Endothelial cell of umbilical vein (primary cell): Measurements from ENCODE around the gene VASH2. TPM values are rescaled to one million over a fixed set of nuclear protein-coding genes. Genes with fewer than 3 reads are reported as not detected.

ENCODE experiments used
- BruUV-seq: library from RNA; stranded (reverse); fragments of 400-500 nt; replicated peaks from 2 replicates; lab custom pipeline; 2021; lab: Mats Ljungman, UMichigan
- CTCF ChIA-PET: fragments of 300-600, 350-600 bp; sonication (Branson Sonifier 250); formaldehyde crosslinking; loops from one replicate; lab custom pipeline; 2021; ENCODE audit warnings: antibody characterized with exemption, inconsistent platforms; lab: Charles Lee
- POLR2A ChIA-PET: fragments of 300-600, 350-600 bp; sonication (Branson Sonifier 250); formaldehyde crosslinking; loops from one replicate; lab custom pipeline; 2021; ENCODE audit warnings: antibody characterized with exemption, inconsistent platforms; lab: Charles Lee
- DNase-seq: peaks from one replicate; pipeline ENCODE4 v3.0.0-alpha.2; 2011; ENCODE audit warnings: low read depth, low spot score
- FAIRE-seq: peaks from 2 replicates; lab custom pipeline; 2011; peaks lifted over from hg19 to GRCh38; lab: Jason Lieb, UNC
- H2AFZ ChIP-seq: 2 replicates; pipeline ENCODE4 v1.6.0; 2012; ENCODE audit warnings: low read depth, low read length, control low read depth, inconsistent platforms
- H3K27ac ChIP-seq: 2 replicates; pipeline ENCODE4 v1.5.1; 2011; ENCODE audit warnings: low read depth, mild to moderate bottlenecking, control low read depth, low read length, moderate library complexity; ENCODE audit not compliant: insufficient read depth
- H3K27me3 ChIP-seq, 2 experiments: 2 replicates each; pipeline versions ENCODE4 v1.6.0 to v1.6.1; 2011; ENCODE audit warnings: low read length in 2 of 2, mixed read lengths in 1 of 2; ENCODE audit not compliant: control insufficient read depth in 2 of 2, insufficient read depth in 2 of 2
- H3K36me3 ChIP-seq, 2 experiments: 2 replicates in 1 of 2; 3 replicates in 1 of 2; pipeline ENCODE4 v1.5.1; 2011; ENCODE audit warnings: low read length in 2 of 2, mild to moderate bottlenecking in 1 of 2, moderate library complexity in 1 of 2; ENCODE audit not compliant: control insufficient read depth in 2 of 2, insufficient read depth in 2 of 2; ENCODE audit errors: extremely low read depth in 1 of 2
- H3K4me1 ChIP-seq: 3 replicates; pipeline ENCODE4 v1.5.1; 2011; ENCODE audit warnings: mild to moderate bottlenecking, low read length; ENCODE audit not compliant: control insufficient read depth, insufficient read depth; ENCODE audit errors: extremely low read depth
- H3K4me2 ChIP-seq: 2 replicates; pipeline ENCODE4 v1.6.1; 2011; ENCODE audit warnings: low read length, control low read depth, mixed read lengths; ENCODE audit not compliant: insufficient read depth
- H3K4me3 ChIP-seq, 3 experiments: fragments of 200-600 bp in 1 of 3; sonication (generic), shearing (Covaris generic) in 1 of 3; replicated peaks in 1 of 3; 2 replicates each; pipeline ENCODE4 v1.5.1; 2011 to 2016; ENCODE audit warnings: control low read depth in 3 of 3, low read length in 3 of 3, mild to moderate bottlenecking in 2 of 3, inconsistent platforms in 1 of 3, low read depth in 1 of 3, moderate library complexity in 1 of 3; ENCODE audit not compliant: insufficient read depth in 1 of 3
- H3K79me2 ChIP-seq: 2 replicates; pipeline ENCODE4 v1.6.0; 2012; ENCODE audit warnings: low read length, inconsistent platforms; ENCODE audit not compliant: control insufficient read depth, insufficient read depth
- H3K9ac ChIP-seq: replicated peaks from 2 replicates; pipeline ENCODE3; 2011; ENCODE audit warnings: low read length, control low read depth; ENCODE audit not compliant: insufficient read depth; ENCODE audit errors: extremely low read depth
- H3K9me1 ChIP-seq: replicated peaks from 3 replicates; pipeline ENCODE4 v1.6.0; 2011; ENCODE audit warnings: mild to moderate bottlenecking, low read length; ENCODE audit not compliant: control insufficient read depth, insufficient read depth; ENCODE audit errors: extremely low read depth
- H3K9me3 ChIP-seq: replicated peaks from 2 replicates; pipeline ENCODE4 v1.5.1; 2012; ENCODE audit warnings: low read length, inconsistent platforms; ENCODE audit not compliant: control insufficient read depth, insufficient read depth
- H4K20me1 ChIP-seq: replicated peaks from 2 replicates; pipeline ENCODE3; 2011; ENCODE audit warnings: mild to moderate bottlenecking, low read length; ENCODE audit not compliant: control insufficient read depth, insufficient read depth; ENCODE audit errors: extremely low read depth
- EZH2 ChIP-seq: IDR thresholded peaks from 2 replicates; pipeline ENCODE4 v1.6.1; 2012; ENCODE audit warnings: borderline replicate concordance, low read depth, mild to moderate bottlenecking, moderate library complexity, low read length, inconsistent platforms; ENCODE audit not compliant: severe bottlenecking
- FOS ChIP-seq: IDR thresholded peaks from 2 replicates; pipeline ENCODE4 v1.6.1; 2011; ENCODE audit warnings: mild to moderate bottlenecking, low read length, moderate library complexity, borderline replicate concordance; ENCODE audit not compliant: insufficient read depth
- GATA2 ChIP-seq: IDR thresholded peaks from 2 replicates; pipeline ENCODE4 v1.7.0; 2011; ENCODE audit warnings: low read depth, mild to moderate bottlenecking, moderate library complexity, mixed read lengths, low read length; ENCODE audit not compliant: insufficient read length, insufficient read depth
- JUN ChIP-seq: IDR thresholded peaks from 2 replicates; pipeline ENCODE4 v1.6.1; 2011; ENCODE audit warnings: borderline replicate concordance, low read depth; ENCODE audit not compliant: insufficient read length, insufficient read depth
- MYC ChIP-seq: IDR thresholded peaks from one replicate; pipeline ENCODE4 v1.6.1; 2011; ENCODE audit warnings: mild to moderate bottlenecking, low read depth, low read length
- POLR2A ChIP-seq: IDR thresholded peaks from 2 replicates; pipeline ENCODE4 v1.6.1; 2012; ENCODE audit warnings: low read depth, mild to moderate bottlenecking, control low read depth, low read length
- POLR2AphosphoS5 ChIP-seq: IDR thresholded peaks from 2 replicates; pipeline ENCODE4 v1.6.1; 2012; ENCODE audit warnings: low read depth, mild to moderate bottlenecking, control low read depth, low read length, moderate library complexity; ENCODE audit not compliant: insufficient read depth
- dilution Hi-C: fragments of 300-500 bp; cut with MboI; formaldehyde crosslinking; loops from one replicate; pipeline ENCODE4 v1.15.0; 2019; ENCODE audit warnings: low sequenced_read_pairs; ENCODE audit not compliant: extremely low pct_ligation_motif_present
- intact Hi-C: fragments of 100-400 bp; cut with micrococcal nuclease; formaldehyde crosslinking; loops from one replicate; pipeline ENCODE4 v1.10.0; 2022
- polyA plus RNA-seq, 4 experiments: library from polyadenylated mRNA; depleted of rRNA in 3 of 4; stranded (reverse) in 3 of 4; unstranded in 1 of 4; fragments of >200 nt; gene quantifications; 2 replicates each; pipeline versions ENCODE4 v1.2.1 to v1.2.3, GENCODE V29; 2011 to 2012; ENCODE audit warnings: missing spikeins in 1 of 4
- total RNA-seq: library from RNA; stranded (reverse); gene quantifications from 2 replicates; pipeline ENCODE4 v1.2.3, GENCODE V29; 2021
- TF ChIP-seq, protein P1 (sequence below): IDR thresholded peaks from 2 replicates; pipeline ENCODE4 v1.6.1; 2011; ENCODE audit not compliant: insufficient read depth, insufficient read length
- TF ChIP-seq, protein P2 (sequence below), 2 donors: IDR thresholded peaks; 1 replicate in 1 of 2; 2 replicates in 1 of 2; pipeline ENCODE4 v1.5.1; 2011; ENCODE audit warnings: low read length in 2 of 2, mild to moderate bottlenecking in 2 of 2, moderate library complexity in 2 of 2, control low read depth in 1 of 2, inconsistent platforms in 1 of 2, low read depth in 1 of 2; ENCODE audit not compliant: insufficient read depth in 1 of 2; ENCODE audit errors: extremely low read depth in 1 of 2

The VASH2 gene
- total and polyA plus RNA-seq, 2 donors (not counting 3 experiments of a cell fraction or from before 2014, with no cell fraction given): 0.70 to 2.9 TPM

DNA sequence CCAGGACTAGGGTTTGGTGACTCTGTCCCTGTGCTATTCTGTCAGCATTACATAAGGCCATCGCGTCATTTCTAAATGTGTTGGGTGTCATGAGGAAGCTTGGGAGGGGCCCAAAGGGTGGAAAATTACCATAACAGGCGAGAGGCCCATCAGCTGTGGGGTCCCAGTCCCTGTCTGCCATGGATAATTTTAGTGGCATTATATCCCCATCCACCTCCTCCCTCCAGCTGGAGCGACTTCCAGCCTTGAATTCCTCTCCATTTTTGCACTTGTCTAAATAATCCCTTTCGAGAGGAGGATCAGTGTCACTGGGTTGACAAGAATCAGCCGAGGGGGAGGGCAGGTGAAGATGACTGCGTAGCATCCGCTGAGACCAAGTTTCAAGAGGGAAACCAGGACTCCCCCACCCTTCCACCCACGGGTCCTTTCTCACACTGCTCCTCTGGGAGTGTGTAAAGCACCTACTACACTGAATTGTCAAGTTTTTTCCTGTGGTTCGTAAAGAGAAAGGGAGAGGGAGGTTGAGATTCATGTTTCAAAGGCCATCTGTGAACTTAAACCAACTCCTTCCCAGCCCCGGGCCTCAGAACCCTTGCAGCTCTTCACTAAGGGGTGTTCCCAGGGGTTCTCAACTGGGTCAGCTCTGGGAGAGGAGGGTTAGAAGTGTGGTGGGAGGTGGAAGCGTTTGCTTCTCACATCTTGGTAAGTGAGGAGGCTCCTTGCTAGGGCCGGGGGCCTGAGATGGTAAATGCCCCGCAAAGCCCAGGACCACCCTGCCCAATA lies 29.2 kb downstream of the VASH2 start:
- H3K27me3 ChIP-seq: no peaks in the 10 kb centered on the region
- no peak overlapping the region for H3K9ac ChIP-seq
- H3K4me2 ChIP-seq: no peak overlapping the region
- ChIA-PET CTCF (interaction anchor here (1.4 to 2.0 kb wide), 2 partner anchors 12 to 230 kb away, joined by 3 to 10 read pairs; no protein-coding TSS in a partner anchor), POLR2A (no interaction called here)
- H3K79me2 ChIP-seq: no peaks in the 10 kb centered on the region
- no peak overlapping the region for H2AFZ ChIP-seq
- dilution Hi-C loops (no loop called here), intact Hi-C loops (no loop called here)
- H3K27ac ChIP-seq: no peak overlapping the region
- no peaks in the 10 kb centered on the region for H3K9me1 ChIP-seq
- no peak for DNase-seq
- H3K4me3 ChIP-seq: no peak overlapping the region
- no peaks in the 10 kb centered on the region for H4K20me1 ChIP-seq
- TF ChIP-seq JUN (no peak), MYC (no peak), FOS (no peak), GATA2 (no peak), POLR2AphosphoS5 (no peak), EZH2 (no peak), POLR2A (no peak)
- TF ChIP-seq, protein P1, sequence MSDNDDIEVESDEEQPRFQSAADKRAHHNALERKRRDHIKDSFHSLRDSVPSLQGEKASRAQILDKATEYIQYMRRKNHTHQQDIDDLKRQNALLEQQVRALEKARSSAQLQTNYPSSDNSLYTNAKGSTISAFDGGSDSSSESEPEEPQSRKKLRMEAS: no peak
- TF ChIP-seq, protein P2, sequence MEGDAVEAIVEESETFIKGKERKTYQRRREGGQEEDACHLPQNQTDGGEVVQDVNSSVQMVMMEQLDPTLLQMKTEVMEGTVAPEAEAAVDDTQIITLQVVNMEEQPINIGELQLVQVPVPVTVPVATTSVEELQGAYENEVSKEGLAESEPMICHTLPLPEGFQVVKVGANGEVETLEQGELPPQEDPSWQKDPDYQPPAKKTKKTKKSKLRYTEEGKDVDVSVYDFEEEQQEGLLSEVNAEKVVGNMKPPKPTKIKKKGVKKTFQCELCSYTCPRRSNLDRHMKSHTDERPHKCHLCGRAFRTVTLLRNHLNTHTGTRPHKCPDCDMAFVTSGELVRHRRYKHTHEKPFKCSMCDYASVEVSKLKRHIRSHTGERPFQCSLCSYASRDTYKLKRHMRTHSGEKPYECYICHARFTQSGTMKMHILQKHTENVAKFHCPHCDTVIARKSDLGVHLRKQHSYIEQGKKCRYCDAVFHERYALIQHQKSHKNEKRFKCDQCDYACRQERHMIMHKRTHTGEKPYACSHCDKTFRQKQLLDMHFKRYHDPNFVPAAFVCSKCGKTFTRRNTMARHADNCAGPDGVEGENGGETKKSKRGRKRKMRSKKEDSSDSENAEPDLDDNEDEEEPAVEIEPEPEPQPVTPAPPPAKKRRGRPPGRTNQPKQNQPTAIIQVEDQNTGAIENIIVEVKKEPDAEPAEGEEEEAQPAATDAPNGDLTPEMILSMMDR (IDR thresholded peaks at IDR 0.05; ENCODE audit: extremely low read depth in 1 of 2, insufficient read depth in 1 of 2, low read depth in 1 of 2, low read length in 2 of 2): no peak
- no TSS peak for BruUV-seq
- H3K9me3 ChIP-seq: no peaks in the 10 kb centered on the region
- H3K4me1 ChIP-seq: no peaks in the 10 kb centered on the region
- H3K36me3 ChIP-seq: no peaks in the 10 kb centered on the region
- no peak for FAIRE-seq
